HG03196 (cell line): ENCODE data around the gene RCN2.

ENCODE experiments used
- ATAC-seq: cut with Tn5 transposase; IDR thresholded peaks from one replicate; pipeline ENCODE4 v1.9.1; 2021; ENCODE audit not compliant: unreplicated experiment

The RCN2 gene

DNA sequence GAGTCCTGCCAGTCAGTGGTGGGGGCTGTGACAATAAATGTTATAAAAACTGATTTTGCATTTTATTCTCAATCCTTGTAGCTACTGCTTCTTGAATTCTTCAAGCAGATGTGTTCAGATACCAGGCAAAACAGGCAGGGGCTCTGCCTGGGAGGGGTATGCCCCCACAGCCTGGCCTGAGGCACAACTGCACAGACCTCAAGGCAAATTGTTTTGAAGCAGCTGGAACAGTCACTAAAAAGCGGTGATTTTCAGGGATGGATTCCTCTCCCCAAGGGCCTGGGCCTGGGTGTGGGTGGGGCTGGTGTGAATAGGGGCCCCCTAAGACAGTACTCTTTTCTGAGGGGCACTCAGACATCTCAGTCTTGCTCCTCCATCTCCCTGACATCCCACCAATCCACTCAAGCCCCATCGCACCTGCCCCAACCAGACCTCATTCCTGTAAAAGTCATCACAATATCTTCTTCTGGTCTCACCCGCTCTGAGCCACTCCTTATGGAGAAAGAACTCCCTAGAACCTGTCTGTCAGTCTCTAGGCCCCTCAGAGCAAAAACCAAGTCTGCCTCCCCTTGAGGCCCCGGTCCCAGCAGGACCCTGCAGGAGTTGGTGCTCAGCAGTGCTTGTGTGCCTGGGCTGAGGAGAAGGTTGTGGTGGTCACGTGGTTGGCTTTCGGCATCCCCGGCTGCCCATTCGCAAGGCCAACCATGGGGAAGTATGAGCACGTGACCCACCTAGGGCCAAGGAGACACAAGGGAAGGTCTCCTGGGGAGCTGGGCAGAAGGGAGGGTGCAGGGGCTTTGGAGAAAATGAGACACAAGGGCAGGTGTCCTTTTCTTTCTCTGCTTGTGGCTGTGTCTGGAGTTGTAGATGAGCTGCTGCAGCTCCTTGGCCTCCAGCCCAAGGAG lies 60.4 kb downstream of the RCN2 start:
- no peak for ATAC-seq

DNA sequence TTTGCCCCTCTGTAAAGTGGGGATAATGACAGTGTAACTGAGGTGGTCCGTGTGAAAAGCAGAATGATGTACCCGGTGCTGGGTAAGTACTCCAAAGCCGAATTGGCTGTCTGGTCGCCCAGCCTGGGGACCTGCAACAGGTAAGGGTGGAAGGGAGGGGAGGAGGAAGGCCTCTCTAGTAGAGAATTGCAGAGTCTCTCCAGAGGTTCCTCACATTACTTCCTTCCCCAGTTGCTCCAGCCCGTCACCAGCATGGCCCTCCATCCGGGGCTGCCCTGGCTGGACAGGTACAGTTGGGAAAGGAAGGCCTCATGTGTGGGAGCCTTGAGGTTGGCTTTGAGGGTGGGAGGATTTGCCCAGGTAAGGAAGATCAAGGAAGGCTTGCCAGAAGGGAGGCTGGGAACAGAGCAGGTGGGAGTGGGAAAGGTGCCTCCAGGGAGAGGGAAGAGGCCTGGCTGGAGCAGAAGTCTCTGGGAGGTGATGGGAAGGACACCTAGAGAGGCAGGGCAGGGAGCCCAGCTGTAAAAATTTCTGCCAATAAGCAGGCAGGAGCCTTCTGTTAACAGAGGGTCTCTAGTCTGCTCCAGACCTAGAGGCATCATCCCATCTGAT lies 61.7 kb downstream of the RCN2 start:
- ATAC-seq = no peak

DNA sequence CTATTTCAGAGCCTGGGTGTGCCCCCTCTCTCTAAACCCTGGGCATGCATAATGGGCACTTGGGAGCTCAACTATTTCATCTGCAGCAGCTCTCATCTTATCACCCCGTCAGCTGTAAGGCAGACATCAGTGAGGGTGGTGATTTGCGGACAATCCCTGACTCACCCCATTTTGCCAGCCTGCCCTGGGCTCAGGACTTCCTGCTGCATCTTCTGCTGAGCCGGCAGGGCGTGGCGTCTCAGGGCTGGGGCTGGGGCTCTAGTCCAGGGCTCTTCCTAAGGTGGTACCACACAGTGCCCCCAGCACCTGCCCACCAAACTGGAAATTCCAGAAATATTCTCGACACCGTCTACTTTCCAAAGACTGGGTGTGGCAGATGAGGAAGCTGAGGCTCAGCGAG lies 62.5 kb downstream of the RCN2 start:
- ATAC-seq = no peak

DNA sequence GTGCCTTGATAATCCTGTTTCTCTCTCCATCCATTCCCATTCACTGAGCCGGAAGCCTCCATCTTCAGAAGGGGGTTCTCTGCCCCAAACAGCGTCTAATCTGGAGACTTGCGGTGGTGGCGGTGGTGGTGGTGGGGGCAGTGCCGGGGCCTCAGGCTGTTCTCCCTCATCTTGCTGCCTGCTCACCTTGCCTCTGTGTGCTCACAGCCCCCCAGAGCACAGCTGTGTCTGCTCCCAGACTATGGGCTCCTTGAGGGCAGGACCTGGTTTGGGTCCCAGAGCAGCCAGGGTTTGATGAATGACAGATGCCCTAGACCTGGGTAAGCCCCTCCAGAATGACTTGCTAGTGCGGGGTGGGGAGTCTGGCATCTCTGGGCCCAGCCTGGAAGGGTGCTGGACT lies 62.9 kb downstream of the RCN2 start:
- ATAC-seq = no peak

DNA sequence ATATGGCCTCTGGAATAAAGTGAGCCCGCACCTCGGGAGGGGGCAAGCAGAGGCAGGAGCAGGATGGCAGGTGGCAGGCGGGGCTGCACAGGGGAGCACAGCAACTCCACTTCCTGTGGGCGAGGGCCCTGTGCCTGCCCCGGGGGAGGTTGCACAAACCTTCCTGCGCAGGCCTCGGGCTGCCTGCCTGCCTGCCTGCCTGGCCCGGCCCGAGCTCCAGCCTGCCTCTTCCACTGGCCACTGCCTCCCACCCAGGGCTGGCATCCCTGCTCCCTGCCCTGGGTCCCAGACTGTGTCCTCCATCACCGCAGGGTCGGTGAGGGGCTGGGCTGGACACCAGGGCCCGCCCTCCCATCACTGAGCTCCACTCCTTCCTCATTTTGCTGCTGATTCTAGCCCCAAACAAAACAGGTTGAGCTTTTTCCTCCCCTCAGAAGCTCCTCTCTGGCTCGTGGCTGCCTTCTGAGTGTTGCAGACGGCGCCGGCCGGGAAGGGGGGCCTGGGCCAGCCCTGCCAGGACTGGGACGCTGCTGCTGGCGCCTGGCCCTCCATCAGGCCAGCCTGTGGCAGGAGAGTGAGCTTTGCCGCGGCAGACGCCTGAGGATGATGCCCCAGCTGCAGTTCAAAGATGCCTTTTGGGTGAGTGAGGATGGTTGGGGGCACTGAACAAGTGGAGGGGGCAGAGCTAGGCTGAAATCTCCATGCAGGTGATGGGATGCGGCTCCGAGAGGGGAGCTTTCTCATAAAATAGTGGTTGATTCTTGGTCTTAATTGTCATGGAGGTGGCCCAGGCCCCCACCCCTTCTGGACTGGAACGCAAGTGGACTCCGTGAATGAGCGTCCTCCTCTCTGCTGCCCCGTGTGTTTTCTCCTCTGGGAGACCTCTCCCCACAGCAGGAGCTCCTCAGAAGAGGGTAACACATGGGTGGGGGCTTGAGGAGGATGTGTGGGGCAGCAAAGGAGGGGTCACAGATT lies 63.7 kb downstream of the RCN2 start, which contains the start of gene PSTPIP1:
Gene PSTPIP1, plus strand, starts transcription at position 156 of the 975 bp plus-strand sequence. Its CDS starts 448 bp downstream, at position 604.
- ATAC-seq = peak; percentile 58

DNA sequence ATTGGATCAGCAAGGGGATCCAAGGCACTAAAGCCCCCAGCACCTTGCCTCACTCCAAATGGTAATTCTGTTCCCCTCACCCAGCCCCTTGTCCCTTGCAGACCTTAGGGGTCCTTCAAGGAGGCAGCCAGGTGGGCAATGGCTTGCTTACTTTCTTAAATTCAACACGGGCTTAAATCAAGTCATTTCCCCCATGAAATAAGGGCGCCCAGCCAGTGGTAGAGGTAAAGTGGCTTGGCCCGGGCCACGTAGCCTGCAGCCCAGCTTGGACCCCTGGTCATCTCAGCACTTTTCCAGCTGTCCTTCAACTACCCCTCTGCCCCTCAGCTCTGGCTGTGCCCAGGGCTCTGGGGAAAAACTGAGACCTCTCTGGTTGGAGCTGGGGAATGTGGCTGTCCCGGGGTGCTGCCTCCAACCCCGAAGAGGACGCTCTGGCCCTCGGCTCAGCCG lies 64.6 kb downstream of the RCN2 start:
- ATAC-seq = no peak

DNA sequence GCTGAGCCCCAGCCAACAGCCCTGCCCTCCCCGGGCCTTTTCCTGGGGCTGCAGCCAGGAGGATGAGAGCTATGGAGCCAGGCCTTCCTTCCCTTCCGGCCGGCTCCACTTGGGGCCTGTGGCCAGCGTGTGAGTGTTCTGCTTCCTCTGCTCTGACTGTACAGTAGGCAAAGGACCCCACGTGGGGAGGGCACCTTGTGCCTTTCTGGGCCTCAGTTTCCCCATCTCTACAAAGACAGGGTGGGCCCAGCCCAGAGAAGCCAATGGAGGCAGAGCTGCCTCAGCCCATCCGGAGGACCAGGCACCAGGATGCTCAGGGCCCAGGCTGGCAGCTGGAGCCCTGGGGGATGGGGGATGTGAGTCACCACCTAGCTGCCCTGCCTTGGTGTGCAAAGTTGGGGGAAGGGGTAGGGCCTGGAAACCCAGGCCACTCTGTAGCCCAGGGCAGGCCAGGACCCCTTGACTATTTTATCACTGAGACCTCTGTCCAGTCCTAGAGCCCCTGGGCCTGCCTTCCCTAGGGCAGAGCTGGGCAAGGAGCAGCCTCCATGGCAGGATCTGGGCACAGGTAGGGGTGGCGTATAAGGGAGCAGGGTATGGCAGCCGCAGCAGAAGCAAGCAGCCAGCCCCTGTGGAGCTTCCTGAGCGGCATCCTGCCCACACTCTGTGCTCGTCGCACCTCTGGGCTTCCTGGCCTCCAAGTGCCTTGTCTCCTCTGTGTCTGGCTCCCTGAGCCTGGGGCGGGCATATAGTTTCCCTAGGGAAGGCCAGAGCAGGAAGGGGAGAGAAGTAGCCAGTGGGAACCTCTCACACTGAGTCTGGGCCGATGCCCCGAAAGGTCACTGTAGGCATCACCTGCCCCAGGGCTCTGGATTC lies 65.2 kb downstream of the RCN2 start:
- no peak for ATAC-seq

DNA sequence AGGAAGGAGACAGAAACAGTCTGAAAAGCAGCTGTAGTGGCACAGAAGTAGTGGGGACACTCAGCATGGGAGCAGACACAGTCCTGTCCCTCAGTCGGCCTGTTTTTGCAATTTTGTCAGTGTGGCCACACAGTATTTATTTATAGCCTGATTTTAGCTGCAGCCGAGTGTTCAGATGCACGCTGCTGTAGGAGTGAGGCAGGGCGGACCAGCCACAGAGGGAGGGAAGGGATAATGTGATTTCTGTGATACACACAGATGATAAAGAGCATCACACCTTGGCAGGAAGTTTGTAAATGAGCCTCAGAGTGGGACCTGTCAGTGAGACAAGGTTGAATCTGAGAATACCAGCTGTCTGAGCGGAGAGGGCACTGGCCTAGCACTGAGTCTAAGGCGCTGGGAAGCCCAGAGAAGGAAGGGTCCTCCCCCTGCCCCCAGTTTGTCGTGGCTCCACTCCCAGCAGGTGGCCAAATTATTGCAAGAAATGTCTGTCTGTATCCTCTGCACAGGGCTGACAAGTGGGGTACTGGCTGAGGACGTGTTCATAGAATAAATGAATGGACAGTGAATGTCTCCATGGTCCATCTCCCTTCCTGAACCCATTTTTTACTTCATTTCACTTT lies 67.2 kb downstream of the RCN2 start:
- ATAC-seq = no peak

DNA sequence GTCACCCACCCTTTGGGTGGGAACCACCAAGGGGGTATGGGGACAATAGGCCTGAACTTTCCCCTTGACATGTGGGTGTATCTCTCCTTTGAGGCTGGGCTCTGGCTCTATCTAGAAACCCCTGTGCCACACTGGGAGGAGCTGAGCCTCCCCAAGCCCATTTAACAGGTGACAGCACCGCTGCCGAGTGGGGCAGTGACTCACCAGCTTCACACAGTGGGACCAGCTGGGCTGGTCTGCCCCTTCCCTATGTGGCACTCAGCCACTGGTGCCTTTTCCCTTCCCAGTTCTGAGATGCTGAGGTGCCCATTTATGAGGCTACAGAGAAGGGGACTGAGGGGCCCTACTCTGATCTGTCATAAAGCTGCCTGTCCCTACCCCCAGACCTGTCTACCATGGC lies 68.4 kb downstream of the RCN2 start:
- no peak for ATAC-seq

DNA sequence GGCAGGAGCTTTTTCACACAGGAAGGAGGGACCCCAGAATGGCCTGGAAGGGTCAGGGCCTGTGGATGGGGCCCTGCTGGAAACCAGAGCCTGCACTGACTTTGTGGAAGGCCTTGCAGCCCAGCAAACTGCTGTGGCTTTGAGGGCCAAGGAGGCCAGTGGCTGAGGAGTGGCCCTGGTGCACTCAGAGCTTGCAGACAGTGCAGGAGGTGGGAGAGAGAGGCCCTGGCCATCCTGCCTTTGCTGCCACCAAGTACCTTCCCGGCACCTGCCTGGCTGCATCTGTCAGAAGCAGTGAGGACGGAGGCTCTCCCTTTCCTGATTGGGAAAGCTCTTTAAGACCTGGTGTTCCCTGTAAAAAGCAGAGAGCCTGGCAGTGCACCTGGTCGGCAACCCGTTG lies 69.8 kb downstream of the RCN2 start:
- no peak for ATAC-seq

DNA sequence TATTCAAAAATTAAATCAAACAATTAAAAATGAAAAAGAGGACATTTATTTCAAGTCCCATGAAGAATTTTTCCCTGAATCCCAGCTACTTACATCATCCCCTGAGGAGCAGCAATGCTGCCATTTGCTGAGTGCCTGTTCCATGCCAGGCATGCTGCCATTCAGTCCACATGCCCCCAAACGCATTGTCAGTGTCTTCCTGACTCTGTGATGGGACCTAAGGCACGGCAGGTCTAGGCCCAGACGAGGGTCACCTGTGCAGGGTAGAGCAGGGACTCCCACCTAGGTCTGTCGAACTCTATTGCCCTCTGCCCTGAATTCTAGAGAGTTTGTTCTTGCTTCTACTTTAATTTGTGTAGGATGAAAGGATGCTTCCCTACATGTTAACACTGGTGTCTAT lies 70.4 kb downstream of the RCN2 start:
- ATAC-seq = no peak

DNA sequence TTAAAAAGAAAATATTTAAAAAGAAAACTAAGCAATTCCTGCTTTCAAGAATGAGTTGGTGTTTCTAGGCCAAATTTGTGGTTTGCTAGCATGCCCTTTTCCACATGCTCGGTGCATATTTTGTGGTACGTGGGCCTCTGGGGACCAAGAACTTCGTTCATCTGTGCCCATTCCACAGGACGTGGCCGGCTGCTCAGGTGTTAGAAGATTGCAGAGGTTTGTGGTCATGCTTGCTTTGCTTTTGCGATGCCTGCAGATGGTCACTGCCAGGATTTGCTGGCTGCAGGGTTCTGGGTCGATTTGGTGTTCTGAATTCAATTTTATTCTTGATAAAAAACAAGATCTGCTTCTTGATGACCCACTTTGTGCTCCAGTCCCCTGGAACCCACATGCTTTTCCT lies 70.9 kb downstream of the RCN2 start:
- ATAC-seq = no peak

DNA sequence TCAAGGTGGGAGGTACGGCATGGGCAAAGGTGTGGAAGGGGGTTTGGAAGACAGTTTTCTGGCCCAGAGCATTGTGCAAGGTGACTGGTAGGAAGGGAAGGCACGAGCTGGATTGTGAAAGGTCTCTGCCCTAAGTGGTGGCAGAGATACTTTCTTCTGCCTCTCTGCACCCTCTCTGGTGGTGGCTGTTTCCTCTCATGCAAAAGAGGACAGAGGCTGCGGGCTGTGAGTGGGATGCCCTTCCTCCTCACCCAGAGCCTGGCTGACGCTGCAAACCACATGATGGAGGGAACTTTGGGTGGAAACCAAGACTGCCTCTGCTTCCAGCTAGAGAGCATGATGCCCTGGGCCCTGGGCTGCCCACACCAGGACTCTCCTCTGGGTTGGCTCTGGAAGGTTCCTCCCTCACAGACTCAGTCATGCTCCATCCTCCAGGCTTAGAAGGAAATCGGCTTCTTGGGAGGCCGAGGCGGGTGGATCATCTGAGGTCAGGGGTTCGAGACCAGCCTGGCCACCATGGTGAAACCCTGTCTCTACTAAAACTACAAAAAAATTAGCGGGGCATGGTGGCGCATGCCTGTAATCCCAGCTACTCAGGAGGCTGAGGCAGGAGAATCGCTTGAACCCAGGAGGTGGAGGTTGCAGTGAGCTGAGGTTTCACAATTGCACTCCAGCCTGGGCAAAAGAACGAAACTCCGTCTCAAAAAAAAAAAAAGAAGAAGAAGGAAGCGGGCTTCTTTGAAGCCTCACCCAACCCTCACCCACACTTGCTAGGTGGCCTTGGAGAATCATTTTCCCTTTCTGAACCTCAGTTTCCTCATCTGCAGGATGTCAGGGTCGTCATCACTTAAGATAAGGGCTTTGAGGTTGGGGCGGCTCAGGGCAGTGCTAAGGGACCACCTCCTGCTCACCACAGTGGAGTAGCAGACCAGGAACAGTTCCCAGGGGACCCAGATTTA lies 71.7 kb downstream of the RCN2 start:
- ATAC-seq = no peak
